Right lobe of liver (tissue), 4 donors: Measurements from ENCODE around the gene TNNT3.

Experiments
- CTCF ChIP-seq, 4 donors: fragments of 200-600 bp in 3 of 4; fragments of 450-650 bp in 1 of 4; IDR thresholded peaks; one replicate each; pipeline versions ENCODE4 v1.5.1 to v1.8.0; 2016 to 2022; ENCODE audit warnings: antibody characterized with exemption in 4 of 4, mild to moderate bottlenecking in 2 of 4
- POLR2A ChIP-seq: fragments of 450-650 bp; IDR thresholded peaks from one replicate; pipeline ENCODE4 v1.6.1; 2017; ENCODE audit warnings: antibody characterized with exemption, mild to moderate bottlenecking
- donor health status: DM: no; HTN: no; CAD: no.
- donor health status: DM: no; HTN: no; CAD: no.
- donor health status: DM: no; HTN: yes; CAD: no.

DNA sequence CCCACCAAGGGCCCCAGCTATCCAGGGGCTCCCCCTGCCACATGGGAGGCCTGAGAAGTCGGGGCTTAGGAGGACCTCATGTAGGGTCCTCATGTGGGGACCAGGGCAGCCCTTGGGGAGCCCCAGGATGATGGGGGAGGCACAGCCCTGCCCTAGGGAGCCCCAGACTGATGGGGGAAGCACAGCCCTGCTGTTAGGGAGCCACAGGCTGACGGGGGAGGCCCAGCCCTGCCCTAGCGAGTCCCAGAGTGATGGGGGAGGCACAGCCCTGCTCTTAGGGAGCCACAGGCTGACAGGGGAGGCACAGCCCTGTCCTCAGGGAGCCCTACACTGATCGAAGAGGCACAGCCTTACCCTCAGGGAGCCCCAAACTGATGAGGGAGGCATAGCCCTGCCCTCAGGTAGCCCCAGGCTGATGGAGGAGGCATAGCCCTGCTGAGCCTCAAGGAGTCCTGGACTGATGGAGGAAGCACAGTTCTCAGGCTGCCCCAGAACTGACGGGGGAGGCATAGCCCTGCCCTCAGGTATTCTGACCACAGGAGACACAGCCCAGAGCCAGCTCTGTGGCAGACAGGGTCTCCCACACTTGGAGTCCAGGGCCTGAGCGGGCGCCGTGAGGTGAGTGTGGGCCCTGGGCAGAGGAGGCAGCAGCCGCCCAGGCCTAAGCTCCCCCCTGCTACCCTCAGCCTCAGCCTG, 38.6 kb upstream of the TNNT3 start:
- no peak for TF ChIP-seq POLR2A
- TF ChIP-seq CTCF (IDR thresholded peaks at IDR 0.05) = no peak
